C1 segment of cervical spinal cord (tissue), 14 donors: ENCODE results near the gene FIBCD1.

Experiments
- DNase-seq, 14 donors: peaks; one replicate each; lab custom pipeline; 2025; lab: John Stamatoyannopoulos, UW

Gene FIBCD1

GRCh38 chr9:130896233-130897014 lies 42.6 kb downstream of the FIBCD1 start, which contains the start of gene QRFP:
Gene QRFP (minus strand): TSS chr9:130896812. CDS start chr9:130893838, 2,974 bp downstream.
- DNase-seq = no peak

DNA sequence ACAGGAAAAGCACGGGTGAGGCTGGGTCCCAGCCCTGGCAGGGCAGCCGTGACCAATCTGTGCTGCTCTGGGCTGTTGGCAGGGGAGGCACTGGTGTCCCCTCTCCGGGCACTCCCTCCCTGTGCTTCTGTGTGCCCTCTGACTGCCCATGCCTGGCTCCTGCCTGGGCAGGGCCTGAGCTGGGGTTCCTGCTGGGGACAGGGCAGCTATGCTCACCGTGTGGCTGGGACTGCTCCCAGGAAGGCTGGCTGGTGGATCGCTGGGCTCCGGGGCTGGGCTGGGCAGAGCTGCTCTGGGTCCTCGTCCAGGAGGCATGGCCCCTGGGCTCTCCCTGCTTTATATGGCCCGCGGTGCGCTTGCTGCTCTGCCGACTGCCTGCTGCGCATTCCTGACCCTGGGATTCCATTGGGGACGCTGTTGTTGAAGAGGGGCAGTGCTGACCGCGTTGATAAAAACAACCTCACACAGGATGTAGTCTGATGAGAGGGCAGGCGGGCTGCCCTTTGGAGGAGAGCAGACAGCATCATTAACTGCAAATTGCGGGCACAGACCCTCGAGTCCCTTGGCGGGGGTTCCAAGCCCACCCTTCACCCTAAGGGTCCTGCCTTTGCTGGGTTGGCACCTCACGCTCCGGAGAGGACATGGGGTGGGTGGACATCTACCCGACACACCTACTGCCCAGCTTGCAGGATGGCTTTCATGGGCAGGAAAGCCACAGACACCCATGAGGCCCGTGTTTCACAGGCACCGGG lies 43.4 kb downstream of the FIBCD1 start:
- peak in 5 of 14 donors; percentile 19 to 52 (median 39) for DNase-seq

GRCh38 chr9:130895038-130895437 lies 44.0 kb downstream of the FIBCD1 start:
- no peak for DNase-seq

DNA sequence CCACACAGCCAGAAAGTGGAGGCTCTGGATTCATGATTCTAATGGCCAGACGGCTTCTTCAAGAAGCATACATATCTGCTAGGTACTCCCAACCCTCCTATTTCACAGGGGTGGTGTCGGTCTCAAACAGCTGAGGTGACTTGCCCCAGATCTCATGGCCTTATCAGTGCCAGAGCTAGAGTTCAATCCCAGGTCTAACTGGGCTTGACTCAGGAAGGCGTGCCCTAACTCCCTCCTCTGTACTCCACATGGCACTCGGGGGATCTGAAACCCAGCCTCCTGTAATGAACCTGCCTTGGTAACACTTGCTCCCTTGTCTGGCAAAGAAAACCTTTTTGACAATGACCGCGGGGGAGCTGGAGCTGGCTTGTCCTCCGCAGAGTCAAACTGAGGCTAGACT lies 44.5 kb downstream of the FIBCD1 start:
- no peak for DNase-seq

DNA sequence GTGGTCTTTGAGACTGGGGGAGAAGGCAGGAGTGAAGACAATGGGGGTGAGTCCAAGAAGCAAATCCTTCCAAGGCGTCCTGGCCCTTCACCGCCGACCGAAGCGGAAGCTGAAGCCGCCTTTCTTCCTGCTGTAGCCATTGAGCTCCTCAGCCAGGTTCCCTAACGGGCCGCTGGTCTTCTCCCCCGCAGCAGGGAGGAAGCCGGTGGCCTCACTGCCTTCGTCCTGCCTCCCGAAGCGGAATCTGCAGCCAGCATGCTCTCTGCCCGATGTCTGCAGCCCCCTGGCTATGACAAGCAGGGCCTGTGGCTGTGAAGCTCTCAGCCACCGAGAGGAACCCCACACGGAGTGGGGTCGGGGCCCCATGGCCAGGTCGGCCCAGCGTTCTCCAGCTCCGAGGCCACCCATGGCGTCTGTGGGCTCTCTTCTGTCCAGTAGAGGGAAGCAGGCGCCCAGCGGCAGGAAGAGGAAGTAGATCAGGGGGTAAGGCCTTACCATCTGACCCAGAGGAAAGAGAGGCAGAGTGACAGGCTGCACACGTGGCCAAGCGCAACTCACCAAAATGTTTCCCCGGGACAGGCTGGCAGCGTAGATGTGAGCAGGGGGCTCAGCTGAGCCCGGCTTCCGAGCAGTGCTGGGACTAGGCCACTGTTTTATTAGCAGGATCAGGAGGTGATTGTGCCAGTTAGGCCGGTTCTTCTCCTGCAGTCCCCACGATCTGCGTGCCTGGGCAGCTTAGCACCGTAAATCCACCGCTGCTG lies 45.5 kb downstream of the FIBCD1 start:
- peak in 7 of 14 donors; percentile 24 to 51 (median 43) for DNase-seq

DNA sequence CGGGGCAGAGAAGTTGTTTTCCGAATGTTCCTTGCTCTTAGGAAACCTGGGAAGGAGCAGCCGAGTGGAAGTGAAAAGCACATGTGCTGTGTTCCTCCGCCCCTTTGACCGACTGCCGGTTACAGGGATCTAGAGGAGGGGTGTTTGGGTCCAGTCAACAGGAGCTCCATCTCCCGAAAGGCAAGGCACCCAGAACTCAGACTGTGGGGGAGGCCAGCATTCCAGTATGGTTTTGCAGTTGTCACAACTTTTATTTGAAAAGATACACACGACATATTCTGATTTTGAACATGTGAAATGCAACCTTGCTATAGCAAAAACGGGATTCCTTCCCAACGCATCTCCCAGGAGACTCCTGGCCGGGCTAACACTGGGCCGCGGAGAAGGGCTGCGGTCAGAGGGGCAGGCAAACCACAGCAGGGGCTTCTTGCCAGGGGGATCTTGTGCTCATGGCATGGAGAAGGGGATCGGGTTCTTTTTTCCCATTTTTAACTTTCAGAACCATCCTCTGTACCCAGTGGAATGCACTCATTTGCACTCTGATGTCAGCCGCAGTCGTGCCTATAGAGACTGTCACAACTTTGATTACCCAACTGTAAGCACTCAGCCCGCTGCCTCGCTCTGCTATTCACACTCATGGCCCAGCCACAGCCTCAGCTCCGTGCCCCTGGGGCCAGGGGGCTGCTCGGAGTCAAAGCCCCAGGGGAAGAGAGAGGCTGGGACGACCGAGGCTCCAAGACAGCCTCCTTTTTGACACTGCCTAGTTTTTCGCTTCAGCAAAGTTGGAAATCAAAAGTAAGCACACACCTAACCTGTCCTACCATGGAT lies 46.4 kb downstream of the FIBCD1 start:
- DNase-seq = no peak

DNA sequence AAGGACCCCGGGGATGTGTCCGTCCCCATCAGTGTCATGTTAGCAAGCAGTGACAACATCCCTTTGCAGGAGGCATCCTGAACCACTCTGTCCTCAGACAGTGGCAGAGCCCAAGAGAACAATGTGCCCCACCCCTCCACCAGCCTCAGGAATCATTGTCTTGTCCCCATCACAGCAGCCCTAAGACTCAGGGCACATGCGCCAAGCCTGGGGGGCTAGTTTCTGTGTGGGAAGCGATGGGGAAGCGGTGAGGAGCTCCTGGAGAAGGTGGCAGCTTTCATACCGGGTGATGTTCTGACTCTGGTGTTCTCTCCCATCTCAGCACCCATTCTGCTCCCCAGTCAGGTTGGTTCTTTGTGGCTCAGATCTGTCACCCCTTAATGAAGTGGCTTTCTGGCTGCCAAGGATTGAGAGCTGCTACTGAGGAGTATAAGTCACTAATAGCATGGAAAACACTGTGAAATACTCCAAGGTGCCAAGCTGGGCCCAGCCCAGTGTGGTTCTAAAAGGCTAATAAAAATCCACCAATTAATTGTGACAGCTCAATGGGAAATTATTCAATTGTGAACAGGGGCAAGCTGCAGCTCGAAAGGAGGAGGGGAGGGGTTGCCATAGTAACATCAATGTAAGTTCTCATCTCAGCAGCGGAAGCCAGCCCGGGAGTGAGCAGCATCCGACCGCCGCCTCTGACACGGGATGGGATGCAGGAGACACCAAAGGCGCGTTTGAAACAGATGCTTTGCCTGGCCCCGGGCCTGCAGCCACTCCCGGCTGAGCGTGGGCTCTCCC lies 47.2 kb downstream of the FIBCD1 start:
- DNase-seq = peak in 4 of 14 donors; percentile 23 to 27 (median 24)

- no peak for DNase-seq
Measured at GRCh38 chr9:130890870-130891687, 48.0 kb downstream of the FIBCD1 start.

DNA sequence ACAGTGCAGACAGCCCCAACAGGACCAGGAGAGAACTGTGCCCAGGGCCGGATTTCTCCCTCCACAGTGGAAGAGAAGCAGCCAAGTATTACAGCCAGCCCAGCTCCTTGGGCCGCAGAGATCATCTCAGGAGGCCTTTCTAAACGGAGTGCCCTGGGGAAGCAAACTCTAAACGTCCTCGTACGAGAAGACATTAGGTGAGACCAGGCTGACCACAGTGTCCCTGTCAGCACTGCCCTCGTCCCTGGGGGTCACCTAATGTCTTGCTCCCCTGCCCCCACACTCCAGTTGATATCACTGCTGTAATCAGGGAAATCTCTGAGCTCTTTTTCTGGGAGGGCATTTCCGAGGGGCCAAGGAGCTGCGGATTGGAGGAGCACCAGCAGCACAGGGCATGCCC lies 48.9 kb downstream of the FIBCD1 start:
- DNase-seq = no peak

GRCh38 chr9:130888146-130888885 lies 50.7 kb downstream of the FIBCD1 start:
- no peak for DNase-seq

GRCh38 chr9:130887494-130888144 lies 51.4 kb downstream of the FIBCD1 start:
- DNase-seq = no peak

GRCh38 chr9:130886981-130887380 lies 52.1 kb downstream of the FIBCD1 start:
- no peak for DNase-seq

- DNase-seq = no peak
Measured at GRCh38 chr9:130885484-130886375, 53.3 kb downstream of the FIBCD1 start.

DNA sequence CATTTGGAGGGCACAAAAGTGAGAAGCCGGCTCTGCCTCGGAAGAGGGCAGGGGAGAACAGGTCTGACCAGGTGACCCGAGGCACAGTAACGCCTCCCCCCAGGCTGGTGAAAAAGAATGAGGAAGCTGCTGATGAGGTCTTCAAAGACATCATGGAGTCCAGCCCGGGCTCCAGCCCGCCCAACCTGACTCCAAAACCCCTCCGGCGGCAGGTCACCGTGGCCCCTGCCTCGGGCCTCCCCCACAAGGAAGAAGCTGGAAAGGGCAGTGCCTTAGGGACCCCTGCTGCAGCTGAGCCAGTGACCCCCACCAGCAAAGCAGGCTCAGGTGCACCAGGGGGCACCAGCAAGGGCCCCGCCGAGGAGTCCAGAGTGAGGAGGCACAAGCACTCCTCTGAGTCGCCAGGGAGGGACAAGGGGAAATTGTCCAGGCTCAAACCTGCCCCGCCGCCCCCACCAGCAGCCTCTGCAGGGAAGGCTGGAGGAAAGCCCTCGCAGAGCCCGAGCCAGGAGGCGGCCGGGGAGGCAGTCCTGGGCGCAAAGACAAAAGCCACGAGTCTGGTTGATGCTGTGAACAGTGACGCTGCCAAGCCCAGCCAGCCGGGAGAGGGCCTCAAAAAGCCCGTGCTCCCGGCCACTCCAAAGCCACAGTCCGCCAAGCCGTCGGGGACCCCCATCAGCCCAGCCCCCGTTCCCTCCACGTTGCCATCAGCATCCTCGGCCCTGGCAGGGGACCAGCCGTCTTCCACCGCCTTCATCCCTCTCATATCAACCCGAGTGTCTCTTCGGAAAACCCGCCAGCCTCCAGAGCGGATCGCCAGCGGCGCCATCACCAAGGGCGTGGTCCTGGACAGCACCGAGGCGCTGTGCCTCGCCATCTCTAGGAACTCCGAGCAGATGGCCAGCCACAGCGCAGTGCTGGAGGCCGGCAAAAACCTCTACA lies 54.2 kb downstream of the FIBCD1 start:
- peak in 10 of 14 donors; percentile 10 to 75 (median 49) for DNase-seq

DNA sequence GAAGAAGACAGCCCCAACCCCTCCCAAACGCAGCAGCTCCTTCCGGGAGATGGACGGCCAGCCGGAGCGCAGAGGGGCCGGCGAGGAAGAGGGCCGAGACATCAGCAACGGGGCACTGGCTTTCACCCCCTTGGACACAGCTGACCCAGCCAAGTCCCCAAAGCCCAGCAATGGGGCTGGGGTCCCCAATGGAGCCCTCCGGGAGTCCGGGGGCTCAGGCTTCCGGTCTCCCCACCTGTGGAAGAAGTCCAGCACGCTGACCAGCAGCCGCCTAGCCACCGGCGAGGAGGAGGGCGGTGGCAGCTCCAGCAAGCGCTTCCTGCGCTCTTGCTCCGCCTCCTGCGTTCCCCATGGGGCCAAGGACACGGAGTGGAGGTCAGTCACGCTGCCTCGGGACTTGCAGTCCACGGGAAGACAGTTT lies 54.9 kb downstream of the FIBCD1 start:
- no peak for DNase-seq

GRCh38 chr9:130883479-130883878 lies 55.6 kb downstream of the FIBCD1 start:
- no peak for DNase-seq
